ENCODE measurements around the gene RREB1.

GRCh38 chr6:7087491-7087979 is 20.2 kb upstream of the RREB1 start:
- no peak for TF ChIP-seq POLR2AphosphoS5 (IDR thresholded peaks at IDR 0.05; ENCODE audit: insufficient read depth, low read depth, low read length)
- no peak for TF ChIP-seq CTCF (IDR thresholded peaks at IDR 0.05; ENCODE audit: extremely low read depth in 1 of 2, insufficient read depth in 1 of 2, low read depth in 1 of 2, low read length in 2 of 2)
- no peak for TF ChIP-seq POLR2A (IDR thresholded peaks at IDR 0.05; ENCODE audit: low read depth, low read length)
- TF ChIP-seq MAX (IDR thresholded peaks at IDR 0.05; ENCODE audit: insufficient read depth, insufficient read length): no peak
- no peak for TF ChIP-seq EZH2 (IDR thresholded peaks at IDR 0.05; ENCODE audit: borderline replicate concordance, low read depth, low read length, severe bottlenecking)
- TF ChIP-seq FOS (IDR thresholded peaks at IDR 0.05; ENCODE audit: borderline replicate concordance, insufficient read depth, low read length): no peak
- no peak for TF ChIP-seq MYC (IDR thresholded peaks at IDR 0.05; ENCODE audit: low read depth, low read length)
- no peak for TF ChIP-seq JUN (IDR thresholded peaks at IDR 0.05; ENCODE audit: borderline replicate concordance, insufficient read depth, insufficient read length, low read depth)
- no peak for TF ChIP-seq GATA2 (IDR thresholded peaks at IDR 0.05; ENCODE audit: insufficient read depth, insufficient read length, low read depth, low read length)

Data from endothelial cell of umbilical vein (primary cell).